H1 (cell line): ENCODE results near the gene SPPL2B. TPM values are rescaled to one million over a fixed set of nuclear protein-coding genes. Genes with fewer than 3 reads are reported as not detected.

ENCODE experiments used
- CBX5 ChIP-seq: fragments of 300-800, 300-1000 bp; sonication (generic); IDR thresholded peaks from 2 replicates; pipeline ENCODE4 v1.7.1; 2016; ENCODE audit warnings: antibody characterized with exemption, low read length, low read depth
- EP300 ChIP-seq, 2 experiments: IDR thresholded peaks; 1 replicate in 1 of 2; 2 replicates in 1 of 2; pipeline ENCODE4 v1.6.1; 2011 to 2012; ENCODE audit warnings: low read depth in 2 of 2, low read length in 2 of 2, mild to moderate bottlenecking in 2 of 2, borderline replicate concordance in 1 of 2, inconsistent platforms in 1 of 2, moderate library complexity in 1 of 2
- NRF1 ChIP-seq: IDR thresholded peaks from 2 replicates; pipeline ENCODE4 v1.6.1; 2011; ENCODE audit warnings: mild to moderate bottlenecking, low read depth, low read length, improper control_type of control experiment
- POU5F1 ChIP-seq: IDR thresholded peaks from 2 replicates; pipeline ENCODE4 v1.6.1; 2011; ENCODE audit warnings: low read depth, mild to moderate bottlenecking, low read length, moderate library complexity
- RXRA ChIP-seq: IDR thresholded peaks from 2 replicates; pipeline ENCODE4 v1.6.1; 2011; ENCODE audit warnings: low read depth, mild to moderate bottlenecking, low read length, moderate library complexity; ENCODE audit not compliant: insufficient read depth
- ZNF274 ChIP-seq: IDR thresholded peaks from 2 replicates; pipeline ENCODE4 v1.7.0; 2012; ENCODE audit warnings: low read length, borderline replicate concordance; ENCODE audit errors: extremely low read depth
- polyA plus RNA-seq, 7 experiments: library from polyadenylated mRNA; depleted of rRNA in 3 of 7; stranded (reverse) in 5 of 7; unstranded in 2 of 7; fragments of >200 nt in 5 of 7; fragments of 200-250 nt in 2 of 7; gene quantifications; 1 replicate in 5 of 7; 2 replicates in 1 of 7; 4 replicates in 1 of 7; pipeline versions ENCODE4 v1.2.1 to v1.2.3, GENCODE V29; 2011 to 2013; ENCODE audit warnings: missing spikeins in 2 of 7, mixed read lengths in 2 of 7
- total RNA-seq: library from RNA; stranded (reverse); fragmentation: NEBNext Ultra II Directional; extraction: Animal tissue kit (Norgen Biotek cat#: 25700); gene quantifications from 2 replicates; pipeline ENCODE4 v1.2.1, GENCODE V29; 2021

Gene SPPL2B
- total and polyA plus RNA-seq, 2 of the 8 experiments (the other 6 are each of a cell fraction or from before 2014, with no cell fraction given), result 34.8 to 55.7 TPM

DNA sequence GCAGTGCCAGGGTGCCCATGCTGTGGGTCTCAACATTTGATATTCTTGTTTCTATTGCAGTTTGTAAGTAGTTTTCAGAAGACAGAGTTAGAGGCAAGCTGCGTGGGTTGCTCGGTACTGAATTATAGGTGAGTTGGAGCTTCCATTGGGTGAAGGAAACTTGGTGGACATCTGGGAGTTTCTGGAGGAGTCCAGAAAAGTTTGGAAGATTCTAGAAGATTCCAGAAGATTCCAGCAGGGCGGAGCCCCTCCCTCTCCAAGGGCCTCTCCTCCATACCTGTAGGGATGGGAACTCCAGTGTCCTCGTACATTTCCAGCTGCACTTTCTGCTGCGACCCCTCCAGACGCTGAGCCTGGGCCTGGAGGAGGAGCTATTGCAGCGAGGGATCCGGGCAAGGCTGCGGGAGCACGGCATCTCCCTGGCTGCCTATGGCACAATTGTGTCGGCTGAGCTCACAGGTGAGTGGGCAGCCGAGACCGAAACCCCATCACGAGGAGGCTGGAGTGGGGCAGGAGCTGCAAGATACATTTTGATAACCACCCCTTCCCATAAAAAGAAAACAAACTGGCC lies 70.3 kb downstream of the SPPL2B start (continued):
- TF ChIP-seq NRF1 (no peak), EP300 (IDR thresholded peaks at IDR 0.05; ENCODE audit: borderline replicate concordance in 1 of 2, low read depth in 2 of 2, low read length in 2 of 2) (no peak), CBX5 (no peak), RXRA (no peak), POU5F1 (no peak), ZNF274 (no peak)
